WTC11 (cell line): ENCODE data around the gene RFX4. TPM values are rescaled to one million over a fixed set of nuclear protein-coding genes. Genes with fewer than 3 reads are reported as not detected.

Experiments used
- ATAC-seq: fragments of 200-7000 bp; cut with Tn5 transposase; 2 replicates; pipeline ENCODE4 v1.10.0; 2021; ENCODE audit warnings: mild to moderate bottlenecking, moderate library complexity
- Bru-seq: library from RNA; stranded (reverse); fragments of 400-500 nt; gene quantifications from one replicate; lab custom pipeline; 2021; lab: Mats Ljungman, UMichigan
- CTCF ChIA-PET: fragments of 300-600 bp; sonication (Branson Sonifier 250); formaldehyde crosslinking; loops from one replicate; lab custom pipeline; 2021; ENCODE audit warnings: antibody characterized with exemption; lab: Charles Lee
- POLR2A ChIA-PET: fragments of 350-600 bp; sonication (Branson Sonifier 250); formaldehyde crosslinking; loops from one replicate; lab custom pipeline; 2021; ENCODE audit warnings: antibody characterized with exemption; lab: Charles Lee
- DNase-seq: peaks from one replicate; pipeline ENCODE4 v3.0.0; 2021; ENCODE audit warnings: low spot score
- H3K27ac Mint-ChIP-seq: 2 replicates; pipeline ENCODE4 v1.8.0; 2021; ENCODE audit warnings: mixed read lengths
- H3K27me3 Mint-ChIP-seq: 2 replicates; pipeline ENCODE4 v1.8.0; 2021; ENCODE audit warnings: low read depth, mild to moderate bottlenecking, moderate library complexity, mixed read lengths
- H3K36me3 Mint-ChIP-seq: 2 replicates; pipeline ENCODE4 v1.8.0; 2021; ENCODE audit warnings: mixed read lengths
- H3K4me1 Mint-ChIP-seq: 2 replicates; pipeline ENCODE4 v1.8.0; 2022; ENCODE audit warnings: mixed read lengths
- H3K4me3 Mint-ChIP-seq: 2 replicates; pipeline ENCODE4 v1.8.0; 2021; ENCODE audit warnings: mild to moderate bottlenecking, moderate library complexity, mixed read lengths
- H3K9me3 Mint-ChIP-seq: 2 replicates; pipeline ENCODE4 v1.8.0; 2021; ENCODE audit warnings: mixed read lengths
- FOXJ3 ChIP-seq: sonication (generic); formaldehyde crosslinking; IDR thresholded peaks from 2 replicates; pipeline ENCODE4 v1.9.0; 2021; ENCODE audit warnings: missing genetic modification reagents, mild to moderate bottlenecking, borderline replicate concordance
- HMGA2 ChIP-seq: fragments of 250-450 bp; sonication (Bioruptor Pico); IDR thresholded peaks from 2 replicates; pipeline ENCODE4 v1.4.0; 2021; ENCODE audit warnings: mild to moderate bottlenecking, moderate library complexity
- KAT7 ChIP-seq: sonication (generic); formaldehyde crosslinking; IDR thresholded peaks from 2 replicates; pipeline ENCODE4 v1.8.1; 2023; ENCODE audit warnings: missing genetic modification reagents, mild to moderate bottlenecking, borderline replicate concordance
- NR1H2 ChIP-seq: sonication (generic); formaldehyde crosslinking; IDR thresholded peaks from 2 replicates; pipeline ENCODE4 v1.9.0; 2021; ENCODE audit warnings: mild to moderate bottlenecking, moderate library complexity, missing genetic modification reagents
- SMAD3 ChIP-seq: sonication (generic); formaldehyde crosslinking; IDR thresholded peaks from 2 replicates; pipeline ENCODE4 v1.8.0; 2022; ENCODE audit warnings: missing genetic modification reagents, mild to moderate bottlenecking, borderline replicate concordance
- SP1 ChIP-seq: sonication (generic); formaldehyde crosslinking; conservative IDR thresholded peaks from 2 replicates; pipeline ENCODE4 v1.8.1; 2022; ENCODE audit warnings: missing genetic modification reagents
- TCF7 ChIP-seq: sonication (generic); formaldehyde crosslinking; IDR thresholded peaks from 2 replicates; pipeline ENCODE4 v1.8.0; 2022; ENCODE audit warnings: mild to moderate bottlenecking, low read depth, missing genetic modification reagents, moderate library complexity
- TEAD1 ChIP-seq: sonication (generic); formaldehyde crosslinking; IDR thresholded peaks from 2 replicates; pipeline ENCODE4 v1.8.0; 2022; ENCODE audit warnings: mild to moderate bottlenecking, missing genetic modification reagents
- TEAD4 ChIP-seq: sonication (generic); formaldehyde crosslinking; IDR thresholded peaks from 2 replicates; pipeline ENCODE4 v1.8.0; 2022; ENCODE audit warnings: mild to moderate bottlenecking, missing genetic modification reagents
- ZNF219 ChIP-seq: sonication (generic); formaldehyde crosslinking; IDR thresholded peaks from 2 replicates; pipeline ENCODE4 v1.8.0; 2023; ENCODE audit warnings: missing genetic modification reagents, mild to moderate bottlenecking, borderline replicate concordance
- ZNF263 ChIP-seq: sonication (generic); formaldehyde crosslinking; IDR thresholded peaks from 2 replicates; pipeline ENCODE4 v1.8.1; 2022; ENCODE audit warnings: low read depth, mild to moderate bottlenecking, moderate library complexity, missing genetic modification reagents
- ZNF396 ChIP-seq: fragments of 250-450 bp; sonication (Bioruptor Pico); IDR thresholded peaks from 2 replicates; pipeline ENCODE4 v1.8.0; 2021; ENCODE audit warnings: mild to moderate bottlenecking, moderate library complexity, borderline replicate concordance
- long read RNA-seq, 3 experiments: library from RNA in 1 of 3; library from capped mRNA in 1 of 3; library from polyadenylated mRNA in 1 of 3; unstranded in 2 of 3; stranded (forward) in 1 of 3; transcript quantifications; one replicate each; pipeline ENCODE4 v2.0.0, GENCODE V29; 2021
- total RNA-seq: library from RNA; stranded (reverse); gene quantifications from 3 replicates; pipeline ENCODE4 v1.2.3, GENCODE V29; 2021
- TF ChIP-seq, protein P1 (sequence below): sonication (generic); formaldehyde crosslinking; IDR thresholded peaks from 2 replicates; pipeline ENCODE4 v1.8.0; 2023; ENCODE audit warnings: missing genetic modification reagents, mild to moderate bottlenecking, borderline replicate concordance
- TF ChIP-seq, protein P2 (sequence below): sonication (generic); formaldehyde crosslinking; IDR thresholded peaks from 2 replicates; pipeline ENCODE4 v1.8.1; 2022; ENCODE audit warnings: missing genetic modification reagents, borderline replicate concordance
- TF ChIP-seq, protein P3 (sequence below): sonication (generic); formaldehyde crosslinking; IDR thresholded peaks from 2 replicates; pipeline ENCODE4 v1.8.1; 2023; ENCODE audit warnings: mild to moderate bottlenecking, missing genetic modification reagents
- TF ChIP-seq, protein P4 (sequence below): fragments of 250-450 bp; sonication (Bioruptor Pico); IDR thresholded peaks from 2 replicates; pipeline ENCODE4 v2.1.2; 2022; ENCODE audit warnings: mild to moderate bottlenecking, moderate library complexity
- TF ChIP-seq, protein P5 (sequence below): sonication (generic); formaldehyde crosslinking; IDR thresholded peaks from 2 replicates; pipeline ENCODE4 v1.8.0; 2022; ENCODE audit warnings: missing genetic modification reagents

Gene RFX4
- total RNA-seq = 0.14 to 0.26 TPM in 2 of 3 replicates, not detected in the other
- Bru-seq, nascent RNA = percentile 8 among the genes with signal in this experiment
- long read RNA-seq, experiment 1, partial matches to known transcripts = 0 of 1 reads
- long read RNA-seq, experiment 1, other reads (novel, unspliced or antisense) = 1 of 1 reads
- long read RNA-seq, experiment 2 = 0 reads
- long read RNA-seq, experiment 3 = 0 reads

DNA sequence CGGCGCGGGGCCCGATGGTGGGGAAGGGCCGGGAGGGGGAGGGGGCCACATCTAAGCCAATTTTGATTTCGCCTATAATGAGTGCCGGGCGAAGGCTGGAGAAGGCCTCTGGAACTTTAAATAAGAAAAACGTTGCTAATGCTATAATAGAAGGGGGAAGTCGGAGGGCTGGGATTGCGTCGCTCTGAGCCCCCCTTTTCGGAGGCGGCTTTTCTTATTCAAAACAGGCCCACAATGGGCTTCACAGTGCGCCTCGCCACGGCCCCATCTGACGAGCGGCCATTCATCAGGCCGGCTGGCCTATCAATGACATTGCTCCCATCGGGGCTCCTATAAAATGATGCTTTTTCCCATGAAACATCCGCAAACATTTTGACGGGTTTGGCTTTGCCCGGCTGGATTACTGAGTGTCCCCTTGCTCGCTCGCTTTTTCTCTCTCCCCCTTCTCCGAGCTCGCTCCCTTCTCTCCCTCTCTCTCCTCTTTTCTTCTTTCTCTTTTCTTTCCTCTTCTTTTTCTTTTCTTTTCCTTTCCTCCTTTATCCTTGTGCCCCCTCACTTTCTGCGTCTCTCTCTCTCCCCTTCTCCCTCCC, at the start of gene RFX4:
Gene RFX4 (plus strand): TSS at position 364 of the 590 bp plus-strand sequence. CDS start 317 bp downstream, outside the sequence.
- H3K9me3 Mint-ChIP-seq = no peaks in the 10 kb centered on the region
- ChIA-PET POLR2A (no interaction called here), CTCF (interaction anchor here (0.9 to 4.3 kb wide), 3 partner anchors 225 to 337 kb away, joined by 4 to 19 read pairs (median 4); partner anchors contain the start of gene POLR3B)
- H3K36me3 Mint-ChIP-seq = no peaks in the 10 kb centered on the region
- DNase-seq = peak; percentile 70
- TF ChIP-seq ZNF263 (CRISPR knock-in tag) (no peak), HMGA2 (CRISPR knock-in tag) (no peak), KAT7 (CRISPR knock-in tag) (no peak), TEAD4 (CRISPR knock-in tag) (no peak)
- TF ChIP-seq, protein P1, sequence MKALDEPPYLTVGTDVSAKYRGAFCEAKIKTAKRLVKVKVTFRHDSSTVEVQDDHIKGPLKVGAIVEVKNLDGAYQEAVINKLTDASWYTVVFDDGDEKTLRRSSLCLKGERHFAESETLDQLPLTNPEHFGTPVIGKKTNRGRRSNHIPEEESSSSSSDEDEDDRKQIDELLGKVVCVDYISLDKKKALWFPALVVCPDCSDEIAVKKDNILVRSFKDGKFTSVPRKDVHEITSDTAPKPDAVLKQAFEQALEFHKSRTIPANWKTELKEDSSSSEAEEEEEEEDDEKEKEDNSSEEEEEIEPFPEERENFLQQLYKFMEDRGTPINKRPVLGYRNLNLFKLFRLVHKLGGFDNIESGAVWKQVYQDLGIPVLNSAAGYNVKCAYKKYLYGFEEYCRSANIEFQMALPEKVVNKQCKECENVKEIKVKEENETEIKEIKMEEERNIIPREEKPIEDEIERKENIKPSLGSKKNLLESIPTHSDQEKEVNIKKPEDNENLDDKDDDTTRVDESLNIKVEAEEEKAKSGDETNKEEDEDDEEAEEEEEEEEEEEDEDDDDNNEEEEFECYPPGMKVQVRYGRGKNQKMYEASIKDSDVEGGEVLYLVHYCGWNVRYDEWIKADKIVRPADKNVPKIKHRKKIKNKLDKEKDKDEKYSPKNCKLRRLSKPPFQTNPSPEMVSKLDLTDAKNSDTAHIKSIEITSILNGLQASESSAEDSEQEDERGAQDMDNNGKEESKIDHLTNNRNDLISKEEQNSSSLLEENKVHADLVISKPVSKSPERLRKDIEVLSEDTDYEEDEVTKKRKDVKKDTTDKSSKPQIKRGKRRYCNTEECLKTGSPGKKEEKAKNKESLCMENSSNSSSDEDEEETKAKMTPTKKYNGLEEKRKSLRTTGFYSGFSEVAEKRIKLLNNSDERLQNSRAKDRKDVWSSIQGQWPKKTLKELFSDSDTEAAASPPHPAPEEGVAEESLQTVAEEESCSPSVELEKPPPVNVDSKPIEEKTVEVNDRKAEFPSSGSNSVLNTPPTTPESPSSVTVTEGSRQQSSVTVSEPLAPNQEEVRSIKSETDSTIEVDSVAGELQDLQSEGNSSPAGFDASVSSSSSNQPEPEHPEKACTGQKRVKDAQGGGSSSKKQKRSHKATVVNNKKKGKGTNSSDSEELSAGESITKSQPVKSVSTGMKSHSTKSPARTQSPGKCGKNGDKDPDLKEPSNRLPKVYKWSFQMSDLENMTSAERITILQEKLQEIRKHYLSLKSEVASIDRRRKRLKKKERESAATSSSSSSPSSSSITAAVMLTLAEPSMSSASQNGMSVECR = 0 out of 2 replicates have a peak, but pooled peaks have one; percentile 39
- TF ChIP-seq, protein P2, sequence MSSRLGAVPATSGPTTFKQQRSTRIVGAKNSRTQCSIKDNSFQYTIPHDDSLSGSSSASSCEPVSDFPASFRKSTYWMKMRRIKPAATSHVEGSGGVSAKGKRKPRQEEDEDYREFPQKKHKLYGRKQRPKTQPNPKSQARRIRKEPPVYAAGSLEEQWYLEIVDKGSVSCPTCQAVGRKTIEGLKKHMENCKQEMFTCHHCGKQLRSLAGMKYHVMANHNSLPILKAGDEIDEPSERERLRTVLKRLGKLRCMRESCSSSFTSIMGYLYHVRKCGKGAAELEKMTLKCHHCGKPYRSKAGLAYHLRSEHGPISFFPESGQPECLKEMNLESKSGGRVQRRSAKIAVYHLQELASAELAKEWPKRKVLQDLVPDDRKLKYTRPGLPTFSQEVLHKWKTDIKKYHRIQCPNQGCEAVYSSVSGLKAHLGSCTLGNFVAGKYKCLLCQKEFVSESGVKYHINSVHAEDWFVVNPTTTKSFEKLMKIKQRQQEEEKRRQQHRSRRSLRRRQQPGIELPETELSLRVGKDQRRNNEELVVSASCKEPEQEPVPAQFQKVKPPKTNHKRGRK = peak; percentile 94
- TF ChIP-seq, all 79 proteins: peak for 2
- Mint-ChIP-seq H3K27me3 (peaks cover 93% of the 10 kb centered on the region), H3K27ac (peak within 1 kb of the TSS; percentile 83), H3K4me3 (peak within 1 kb of the TSS; percentile 79), H3K4me1 (peaks cover 40% of the 10 kb centered on the region)
- peak; percentile 13 for ATAC-seq

DNA sequence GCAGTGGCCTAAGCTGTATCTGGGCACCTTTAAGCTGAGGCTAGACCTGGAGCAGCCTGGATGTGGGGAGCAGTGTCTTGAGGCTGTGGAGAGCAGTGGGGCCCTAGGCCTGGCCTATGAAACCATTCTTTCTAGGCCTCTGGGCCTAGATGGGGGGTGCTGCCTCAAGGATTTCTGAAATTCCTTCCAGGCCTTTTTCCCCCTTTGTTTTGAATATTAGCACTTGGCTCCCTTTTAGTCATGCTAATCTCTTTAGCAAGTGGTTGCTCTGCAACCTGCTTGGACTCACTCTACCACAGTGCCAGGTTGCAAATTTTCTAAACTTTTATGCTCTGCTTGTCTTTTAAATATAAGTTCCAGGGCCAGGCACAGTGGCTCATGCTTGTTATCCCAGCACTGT, 41.6 kb upstream of the RFX4 start:
- DNase-seq (no peak), ATAC-seq (peak; percentile 81)
- CTCF ChIA-PET = no interaction called here
- H3K4me1 Mint-ChIP-seq = peaks cover 4% of the 10 kb centered on the region; the same call in 1 of the 2 replicates
- H3K27me3 Mint-ChIP-seq = peaks cover 7% of the 10 kb centered on the region; the same call in 1 of the 2 replicates
- TF ChIP-seq SMAD3 (CRISPR knock-in tag) = no peak
- TF ChIP-seq SP1 (CRISPR knock-in tag) = no peak
- no peak for TF ChIP-seq ZNF219 (CRISPR knock-in tag)
- H3K9me3 Mint-ChIP-seq = peaks cover 37% of the 10 kb centered on the region
- POLR2A ChIA-PET = no interaction called here
- H3K4me3 Mint-ChIP-seq = no peak overlapping the region
- peaks cover 21% of the 10 kb centered on the region for H3K36me3 Mint-ChIP-seq
- H3K27ac Mint-ChIP-seq = no peak overlapping the region

DNA sequence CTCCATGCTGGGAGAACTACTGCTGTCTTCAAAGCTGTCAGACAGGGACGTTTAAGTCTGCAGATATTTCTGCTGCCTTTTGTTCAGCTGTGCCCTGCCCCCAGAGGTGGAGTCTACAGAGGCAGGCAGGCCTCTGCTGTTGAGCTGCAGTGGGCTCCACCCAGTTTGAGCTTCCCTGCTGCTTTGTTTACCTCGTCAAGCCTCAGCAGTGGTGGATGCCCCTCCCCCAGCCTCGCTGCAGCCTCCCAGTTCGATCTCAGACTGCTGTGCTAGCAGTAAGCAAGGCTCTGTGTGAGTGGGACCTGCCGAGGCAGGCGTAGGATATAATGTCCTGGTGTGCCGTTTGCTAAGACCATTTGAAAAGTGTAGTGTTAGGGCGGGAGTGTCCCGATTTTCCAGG, 31.4 kb upstream of the RFX4 start:
- Mint-ChIP-seq H3K27me3 (peaks cover 27% of the 10 kb centered on the region), H3K9me3 (peaks cover 47% of the 10 kb centered on the region), H3K36me3 (peaks cover 30% of the 10 kb centered on the region), H3K4me1 (no peaks in the 10 kb centered on the region), H3K4me3 (no peak overlapping the region), H3K27ac (no peak overlapping the region)
- DNase-seq = no peak
- POLR2A ChIA-PET = no interaction called here
- no peak for ATAC-seq
- CTCF ChIA-PET = no interaction called here
- TF ChIP-seq, protein P3, sequence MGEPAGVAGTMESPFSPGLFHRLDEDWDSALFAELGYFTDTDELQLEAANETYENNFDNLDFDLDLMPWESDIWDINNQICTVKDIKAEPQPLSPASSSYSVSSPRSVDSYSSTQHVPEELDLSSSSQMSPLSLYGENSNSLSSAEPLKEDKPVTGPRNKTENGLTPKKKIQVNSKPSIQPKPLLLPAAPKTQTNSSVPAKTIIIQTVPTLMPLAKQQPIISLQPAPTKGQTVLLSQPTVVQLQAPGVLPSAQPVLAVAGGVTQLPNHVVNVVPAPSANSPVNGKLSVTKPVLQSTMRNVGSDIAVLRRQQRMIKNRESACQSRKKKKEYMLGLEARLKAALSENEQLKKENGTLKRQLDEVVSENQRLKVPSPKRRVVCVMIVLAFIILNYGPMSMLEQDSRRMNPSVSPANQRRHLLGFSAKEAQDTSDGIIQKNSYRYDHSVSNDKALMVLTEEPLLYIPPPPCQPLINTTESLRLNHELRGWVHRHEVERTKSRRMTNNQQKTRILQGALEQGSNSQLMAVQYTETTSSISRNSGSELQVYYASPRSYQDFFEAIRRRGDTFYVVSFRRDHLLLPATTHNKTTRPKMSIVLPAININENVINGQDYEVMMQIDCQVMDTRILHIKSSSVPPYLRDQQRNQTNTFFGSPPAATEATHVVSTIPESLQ (CRISPR knock-in tag) = no peak
- TF ChIP-seq ZNF219 (CRISPR knock-in tag) = no peak
- no peak for TF ChIP-seq TEAD4 (CRISPR knock-in tag)
- TF ChIP-seq NR1H2 (CRISPR knock-in tag) = no peak
- TF ChIP-seq TEAD1 = no peak
- TF ChIP-seq TCF7 (CRISPR knock-in tag) = no peak
- TF ChIP-seq, protein P4, sequence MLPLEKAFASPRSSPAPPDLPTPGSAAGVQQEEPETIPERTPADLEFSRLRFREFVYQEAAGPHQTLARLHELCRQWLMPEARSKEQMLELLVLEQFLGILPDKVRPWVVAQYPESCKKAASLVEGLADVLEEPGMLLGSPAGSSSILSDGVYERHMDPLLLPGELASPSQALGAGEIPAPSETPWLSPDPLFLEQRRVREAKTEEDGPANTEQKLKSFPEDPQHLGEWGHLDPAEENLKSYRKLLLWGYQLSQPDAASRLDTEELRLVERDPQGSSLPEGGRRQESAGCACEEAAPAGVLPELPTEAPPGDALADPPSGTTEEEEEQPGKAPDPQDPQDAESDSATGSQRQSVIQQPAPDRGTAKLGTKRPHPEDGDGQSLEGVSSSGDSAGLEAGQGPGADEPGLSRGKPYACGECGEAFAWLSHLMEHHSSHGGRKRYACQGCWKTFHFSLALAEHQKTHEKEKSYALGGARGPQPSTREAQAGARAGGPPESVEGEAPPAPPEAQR = no peak
- no peak for TF ChIP-seq FOXJ3
- TF ChIP-seq, protein P5, sequence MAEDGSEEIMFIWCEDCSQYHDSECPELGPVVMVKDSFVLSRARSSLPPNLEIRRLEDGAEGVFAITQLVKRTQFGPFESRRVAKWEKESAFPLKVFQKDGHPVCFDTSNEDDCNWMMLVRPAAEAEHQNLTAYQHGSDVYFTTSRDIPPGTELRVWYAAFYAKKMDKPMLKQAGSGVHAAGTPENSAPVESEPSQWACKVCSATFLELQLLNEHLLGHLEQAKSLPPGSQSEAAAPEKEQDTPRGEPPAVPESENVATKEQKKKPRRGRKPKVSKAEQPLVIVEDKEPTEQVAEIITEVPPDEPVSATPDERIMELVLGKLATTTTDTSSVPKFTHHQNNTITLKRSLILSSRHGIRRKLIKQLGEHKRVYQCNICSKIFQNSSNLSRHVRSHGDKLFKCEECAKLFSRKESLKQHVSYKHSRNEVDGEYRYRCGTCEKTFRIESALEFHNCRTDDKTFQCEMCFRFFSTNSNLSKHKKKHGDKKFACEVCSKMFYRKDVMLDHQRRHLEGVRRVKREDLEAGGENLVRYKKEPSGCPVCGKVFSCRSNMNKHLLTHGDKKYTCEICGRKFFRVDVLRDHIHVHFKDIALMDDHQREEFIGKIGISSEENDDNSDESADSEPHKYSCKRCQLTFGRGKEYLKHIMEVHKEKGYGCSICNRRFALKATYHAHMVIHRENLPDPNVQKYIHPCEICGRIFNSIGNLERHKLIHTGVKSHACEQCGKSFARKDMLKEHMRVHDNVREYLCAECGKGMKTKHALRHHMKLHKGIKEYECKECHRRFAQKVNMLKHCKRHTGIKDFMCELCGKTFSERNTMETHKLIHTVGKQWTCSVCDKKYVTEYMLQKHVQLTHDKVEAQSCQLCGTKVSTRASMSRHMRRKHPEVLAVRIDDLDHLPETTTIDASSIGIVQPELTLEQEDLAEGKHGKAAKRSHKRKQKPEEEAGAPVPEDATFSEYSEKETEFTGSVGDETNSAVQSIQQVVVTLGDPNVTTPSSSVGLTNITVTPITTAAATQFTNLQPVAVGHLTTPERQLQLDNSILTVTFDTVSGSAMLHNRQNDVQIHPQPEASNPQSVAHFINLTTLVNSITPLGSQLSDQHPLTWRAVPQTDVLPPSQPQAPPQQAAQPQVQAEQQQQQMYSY = no peak
- no peak for TF ChIP-seq ZNF396
